ENCODE data around the gene CORO2B. TPM values are rescaled to one million over a fixed set of nuclear protein-coding genes. Genes with fewer than 3 reads are reported as not detected.

Gene CORO2B
- total and polyA plus RNA-seq, 2 of the 4 experiments (the other 2 are of a cell fraction), result 9.3 to 39.3 TPM

DNA sequence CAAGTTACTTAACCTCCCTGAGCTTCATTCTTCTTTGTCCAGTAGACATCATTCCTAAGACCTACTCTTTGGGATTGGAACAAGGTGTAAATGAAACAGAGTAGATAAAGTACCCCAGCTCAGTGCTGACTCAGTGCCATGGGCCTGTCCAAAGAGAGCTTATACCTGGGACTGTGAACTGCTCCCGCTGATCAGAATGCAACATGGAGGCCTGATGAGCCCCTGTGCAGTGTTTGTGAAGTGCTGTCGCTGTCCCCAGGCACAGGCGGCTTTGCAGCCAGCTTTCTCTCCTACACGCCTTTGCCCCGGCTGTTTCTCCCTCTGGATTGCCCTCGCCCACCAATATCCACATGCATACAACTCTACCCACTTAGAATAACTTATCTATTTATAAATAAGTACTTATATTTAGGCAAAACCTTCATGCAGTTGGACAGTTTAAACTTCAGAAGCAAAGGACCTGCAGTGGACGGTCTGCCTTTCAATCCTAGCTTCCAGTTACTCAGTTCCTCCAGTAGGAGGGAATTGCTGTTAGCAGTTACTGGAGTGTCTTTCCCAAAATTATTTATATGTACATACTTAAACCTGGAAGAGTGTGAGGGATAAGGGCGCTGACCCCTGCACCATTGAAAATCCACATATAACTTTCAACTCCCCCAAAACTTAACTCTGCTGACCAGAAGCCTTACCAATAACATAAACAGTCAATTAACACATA lies 80.0 kb downstream of the CORO2B start:
- 0 out of 2 replicates have a peak, but pooled peaks have one; percentile 32 for ATAC-seq (ENCODE audit: low read depth)
- WGBS, 2 experiments (ENCODE audit: extremely low coverage in 2 of 2, insufficient read length in 1 of 2), result no CpG with 5 or more reads among the region's 8 CpGs
- H2AFZ ChIP-seq (replicated peaks; ENCODE audit: low read length, poor library complexity), result no peak overlapping the region
- no peak overlapping the region for H2BK15ac ChIP-seq (ENCODE audit: low read depth, low read length)
- no peaks in the 10 kb centered on the region; the same call in 1 of the 2 replicates for H4K20me1 ChIP-seq (ENCODE audit: insufficient read depth, low read length)
- no peak overlapping the region for H4K8ac ChIP-seq (ENCODE audit: low read depth in 2 of 2, low read length in 2 of 2)
- H3K23ac ChIP-seq (ENCODE audit: low read depth, low read length), result no peak overlapping the region
- no peak overlapping the region for H3K9ac ChIP-seq (ENCODE audit: low read depth, low read length)
- intact Hi-C loops (cut with micrococcal nuclease), result no loop called here
- peaks cover 8% of the 10 kb centered on the region; the same call in 1 of the 2 replicates for H3K9me1 ChIP-seq (ENCODE audit: insufficient read depth, low read length)
- H3K18ac ChIP-seq (ENCODE audit: low read depth, low read length), result no peak overlapping the region
- in situ Hi-C loops (cut with MboI; ENCODE audit: low sequenced_read_pairs), result no loop called here
- BruUV-seq (replicated peaks), result no TSS peak
- dilution Hi-C loops (cut with HindIII; ENCODE audit: low sequenced_read_pairs, unreplicated experiment), result no loop called here
- H2BK20ac ChIP-seq (ENCODE audit: low read depth, low read length), result no peak overlapping the region
- H2AK9ac ChIP-seq (replicated peaks; ENCODE audit: low read depth, low read length, poor library complexity), result no peak overlapping the region
- ChIA-PET CTCF (interaction anchor here (1.3 kb wide), 1 partner anchor 14 kb away, joined by 8 read pairs; no protein-coding TSS in a partner anchor), POLR2A (ENCODE audit: unreplicated experiment) (no interaction called here)
- no peak overlapping the region for H2AK5ac ChIP-seq (ENCODE audit: low read depth, low read length)
- H3K56ac ChIP-seq (ENCODE audit: extremely low read depth, insufficient read depth, low read length), result no peak overlapping the region
- H3K36me3 ChIP-seq (ENCODE audit: control insufficient read depth, insufficient read depth, low read length), result no peaks in the 10 kb centered on the region
- no peak for DNase-seq
- H3K4ac ChIP-seq (ENCODE audit: low read depth, low read length), result no peak overlapping the region
- no peak overlapping the region for H3K27ac ChIP-seq (ENCODE audit: insufficient read depth, low read length)
- TF ChIP-seq CEBPB (IDR thresholded peaks at IDR 0.05; ENCODE audit: low read depth, low read length) (no peak), SMC3 (IDR thresholded peaks at IDR 0.05; ENCODE audit: low read depth, low read length) (no peak), MAFK (IDR thresholded peaks at IDR 0.05; ENCODE audit: low read depth, low read length) (no peak)
- H3K9me3 ChIP-seq (ENCODE audit: control insufficient read depth, insufficient read depth, low read length), result no peaks in the 10 kb centered on the region
- no peak overlapping the region for H2BK120ac ChIP-seq (ENCODE audit: low read depth, low read length)
- H3K79me1 ChIP-seq (ENCODE audit: low read depth in 1 of 2, low read length in 2 of 2), result no peaks in the 10 kb centered on the region
- H3K4me1 ChIP-seq (ENCODE audit: control insufficient read depth, insufficient read depth, low read length), result no peaks in the 10 kb centered on the region
- no peak overlapping the region for H4K5ac ChIP-seq (ENCODE audit: low read depth, low read length)
- H3K14ac ChIP-seq (replicated peaks; ENCODE audit: low read depth, low read length), result no peak overlapping the region
- H3K27me3 ChIP-seq (ENCODE audit: control insufficient read depth, insufficient read depth, low read length), result no peaks in the 10 kb centered on the region
- H3K4me2 ChIP-seq (ENCODE audit: low read depth, low read length), result no peak overlapping the region
- H2BK5ac ChIP-seq (ENCODE audit: low read depth, low read length, poor library complexity, severe bottlenecking), result no peak overlapping the region
- H3K4me3 ChIP-seq (ENCODE audit: insufficient read depth, low read depth, low read length), result no peak overlapping the region
- no peak overlapping the region for H4K91ac ChIP-seq (ENCODE audit: insufficient read depth, low read depth, low read length)
